ENCODE measurements around the gene APOL3.
"Not testable (repeated sequence)": the region's sequence is repeated elsewhere in the genome, so short reads cannot be mapped to it uniquely, and the experiment has no call there.

The APOL3 gene

DNA sequence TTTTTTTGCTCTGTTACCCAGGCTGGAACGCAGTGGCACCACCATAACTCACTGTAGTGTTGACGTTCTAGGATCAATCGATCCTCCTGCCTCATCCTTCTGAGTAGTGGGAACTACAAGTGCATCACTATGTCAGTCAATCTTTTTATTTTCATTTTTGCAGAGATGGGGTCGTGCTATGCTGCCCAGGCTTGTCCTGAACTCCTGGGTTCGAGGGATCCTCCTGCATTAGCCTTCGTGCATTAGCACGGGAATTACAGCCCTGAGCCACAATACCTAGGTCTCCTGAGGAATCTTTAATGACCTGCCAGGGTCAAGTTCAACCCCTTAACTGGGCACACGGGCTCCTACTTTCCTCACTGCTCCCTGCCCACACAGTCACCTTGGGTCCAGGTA lies 4.4 kb downstream of the APOL3 start:
- DNase-seq, result no peak

DNA sequence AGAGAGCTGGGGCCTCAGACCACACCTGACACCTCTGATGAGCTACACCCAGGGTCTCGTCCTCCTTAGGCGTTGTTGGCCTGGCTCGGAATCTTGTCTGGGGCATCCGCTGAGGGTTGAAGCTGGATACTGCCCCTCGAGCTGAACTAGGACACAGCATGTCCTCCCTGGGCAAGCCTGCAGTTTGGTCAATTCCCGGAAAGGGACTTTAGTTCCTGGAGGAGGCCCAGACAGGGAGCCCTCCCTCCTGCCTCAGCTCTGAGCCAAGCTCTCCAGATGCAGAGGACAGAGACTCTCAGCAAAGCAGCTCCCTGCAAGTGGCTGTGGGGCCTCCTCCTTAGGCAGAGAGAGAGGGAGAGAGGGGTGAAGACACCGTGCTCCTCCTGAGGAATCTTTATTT lies 4.9 kb downstream of the APOL3 start:
- no peak for DNase-seq

DNA sequence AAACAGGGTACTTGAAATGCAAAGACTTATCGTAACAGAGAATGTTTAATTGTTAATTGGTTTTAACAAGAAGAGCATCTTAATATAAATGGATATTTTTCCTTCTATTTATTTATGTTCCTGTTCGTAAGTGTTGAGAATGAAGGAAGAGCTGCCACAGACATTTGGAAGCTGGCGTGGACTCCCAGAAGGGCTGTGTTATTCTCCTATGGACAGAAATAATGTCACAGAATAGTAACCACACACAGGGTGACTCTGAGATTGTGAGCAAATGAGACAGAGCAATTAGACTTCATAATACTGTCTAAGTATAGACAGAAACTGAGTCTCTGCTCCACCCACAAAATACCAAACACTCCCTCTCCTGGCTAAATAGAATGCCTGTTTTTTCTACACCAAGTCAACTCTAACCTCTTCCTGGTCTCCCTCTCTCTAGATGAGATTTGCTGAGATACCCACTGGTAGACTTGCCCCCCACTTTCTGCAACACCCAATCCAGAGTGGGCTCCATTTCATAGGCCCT lies 6.1 kb downstream of the APOL3 start:
- no peak for DNase-seq

DNA sequence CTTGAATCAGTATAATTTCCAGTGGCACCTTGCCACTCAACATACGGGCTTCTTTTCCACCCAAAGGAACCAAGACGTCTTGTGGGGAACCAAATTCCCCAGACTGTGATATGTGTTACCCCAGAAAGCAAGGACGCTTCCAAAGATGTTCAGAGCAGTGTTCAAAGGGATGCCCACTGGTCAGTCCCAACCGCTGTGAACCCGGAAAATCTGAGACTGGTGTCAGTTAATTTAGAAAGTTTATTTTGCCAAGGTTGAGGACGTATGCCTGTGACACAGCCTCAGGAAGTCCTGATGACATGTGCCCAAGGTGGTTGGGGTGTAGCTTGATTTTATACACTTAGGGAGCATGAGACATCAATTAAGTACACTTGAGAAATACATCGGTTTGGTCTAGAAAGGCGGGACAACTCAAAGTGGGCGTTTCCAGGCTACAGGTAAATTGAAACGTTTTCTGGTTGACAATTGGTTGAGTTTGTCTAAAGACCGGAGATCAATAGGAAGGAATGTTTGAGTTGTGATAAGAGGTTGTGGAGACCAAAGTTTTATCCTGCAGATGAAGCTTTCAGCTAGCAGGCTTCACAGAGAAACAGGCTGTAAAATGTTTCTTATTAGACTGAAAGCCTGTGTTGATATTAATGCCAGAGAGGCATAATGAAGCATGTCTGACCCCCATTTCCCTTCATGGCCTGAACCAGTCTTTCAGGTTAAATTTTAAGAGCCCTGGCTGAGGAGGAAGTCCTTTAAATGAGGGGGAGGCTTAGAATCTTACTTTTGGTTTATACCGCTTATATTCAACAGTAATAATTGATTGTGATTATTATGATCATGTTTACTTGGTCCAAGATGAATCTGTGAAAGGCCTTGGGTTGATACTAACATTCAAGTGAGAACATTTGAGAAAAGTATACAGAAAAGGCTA lies 6.8 kb downstream of the APOL3 start:
- no peak for DNase-seq

DNA sequence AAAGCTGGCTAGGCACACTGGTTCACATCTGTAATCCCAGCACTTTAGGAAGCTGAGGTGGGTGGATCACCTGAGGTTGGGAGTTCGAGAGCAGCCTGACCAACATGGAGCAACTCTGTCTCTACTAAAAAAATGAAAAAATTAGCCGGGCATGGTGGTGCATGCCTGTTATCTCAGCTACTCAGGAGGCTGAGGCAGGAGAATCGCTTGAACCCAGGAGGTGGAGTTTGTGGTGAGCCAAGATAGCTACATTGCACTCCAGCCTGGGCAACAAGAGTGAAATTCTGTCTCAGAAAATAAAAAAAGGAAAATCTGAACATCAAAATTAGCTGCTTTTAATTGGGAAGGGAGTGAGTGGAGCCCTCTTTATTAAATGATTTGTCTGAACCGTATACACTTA lies 7.7 kb downstream of the APOL3 start:
- not testable (repeated sequence) for DNase-seq

DNA sequence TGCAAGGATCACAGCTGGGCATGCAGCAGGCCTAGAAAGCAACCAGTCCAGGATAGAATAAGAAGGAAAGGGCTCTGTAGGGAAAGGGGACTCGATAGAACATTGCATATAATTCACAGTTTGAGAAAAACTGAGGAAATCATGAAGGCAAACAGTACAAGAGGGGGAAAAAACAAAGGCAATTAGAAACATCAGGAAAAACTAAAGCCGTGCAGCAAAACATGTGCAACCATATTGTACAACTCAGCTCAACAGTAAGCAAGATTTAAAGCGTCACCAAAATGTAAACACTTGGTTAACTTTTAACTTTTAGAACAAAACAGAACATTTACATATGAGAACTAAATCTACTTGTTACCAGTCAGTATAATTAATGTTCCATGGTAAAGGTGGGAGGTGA lies 8.5 kb downstream of the APOL3 start:
- no peak for DNase-seq

DNA sequence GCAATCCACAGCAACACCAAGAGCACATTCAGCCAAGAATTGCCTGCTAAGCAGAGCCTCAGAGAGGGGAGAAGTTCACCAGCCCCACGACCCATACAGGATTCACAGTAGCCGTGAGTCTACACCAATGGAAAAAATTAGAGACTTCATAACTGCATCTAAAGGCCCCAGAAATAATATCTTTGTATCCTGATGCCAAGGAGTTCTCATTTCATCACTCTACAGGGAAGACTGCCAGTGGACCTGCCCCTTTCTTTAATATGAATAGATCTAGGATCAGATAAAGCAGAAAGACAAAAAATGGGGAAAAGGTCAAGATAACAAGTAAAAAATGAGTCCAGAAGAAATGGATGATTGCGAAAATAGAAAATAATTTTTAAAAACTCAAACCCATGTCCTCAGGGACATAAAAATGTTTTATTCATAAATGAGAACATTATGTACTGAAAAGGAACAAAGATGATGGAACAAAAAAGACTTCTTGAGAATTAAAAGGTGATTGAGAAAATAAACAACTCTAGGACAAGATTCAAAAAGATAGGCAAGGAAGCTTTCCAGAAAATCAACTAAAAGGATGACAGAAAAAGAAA lies 9.5 kb downstream of the APOL3 start:
- no peak for DNase-seq

DNA sequence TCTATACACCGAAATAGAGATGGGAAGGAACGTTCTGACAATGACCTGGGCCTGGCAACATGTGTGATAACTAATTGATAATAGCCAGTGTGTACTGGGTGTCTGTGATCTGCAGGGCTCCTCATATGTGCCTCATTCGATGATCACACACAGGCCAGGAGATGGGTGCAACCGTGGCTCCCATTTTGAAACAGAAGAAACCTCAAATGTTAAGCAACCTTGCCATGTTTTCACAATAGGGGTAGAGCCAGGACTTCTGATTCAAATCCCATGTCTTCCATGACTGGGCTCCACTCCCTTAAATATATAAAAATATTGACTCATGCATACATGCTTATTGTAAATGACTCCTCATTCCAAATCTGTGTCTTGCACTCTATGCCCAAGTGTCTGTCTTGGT lies 11.1 kb downstream of the APOL3 start:
- DNase-seq, result no peak

DNA sequence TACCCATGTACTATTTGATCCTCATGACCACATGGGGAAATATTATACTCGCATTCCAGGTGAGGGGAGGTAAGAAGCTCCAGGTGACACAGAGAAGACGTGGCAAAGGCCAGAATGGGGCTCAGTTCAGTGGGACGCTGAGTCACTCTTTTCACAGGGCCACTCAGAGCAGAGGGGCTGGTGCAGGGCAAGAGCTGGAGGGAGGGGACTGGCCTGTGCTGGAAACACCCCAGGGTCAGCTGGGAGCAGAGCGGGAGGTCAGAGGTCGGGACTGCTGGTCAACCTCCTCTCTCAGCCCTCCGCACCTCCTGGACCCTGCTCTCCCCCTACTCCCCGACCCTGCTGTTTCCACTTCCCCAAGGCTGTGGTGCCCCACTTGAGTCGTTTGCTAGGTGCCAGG lies 12.1 kb downstream of the APOL3 start:
- DNase-seq, result no peak

DNA sequence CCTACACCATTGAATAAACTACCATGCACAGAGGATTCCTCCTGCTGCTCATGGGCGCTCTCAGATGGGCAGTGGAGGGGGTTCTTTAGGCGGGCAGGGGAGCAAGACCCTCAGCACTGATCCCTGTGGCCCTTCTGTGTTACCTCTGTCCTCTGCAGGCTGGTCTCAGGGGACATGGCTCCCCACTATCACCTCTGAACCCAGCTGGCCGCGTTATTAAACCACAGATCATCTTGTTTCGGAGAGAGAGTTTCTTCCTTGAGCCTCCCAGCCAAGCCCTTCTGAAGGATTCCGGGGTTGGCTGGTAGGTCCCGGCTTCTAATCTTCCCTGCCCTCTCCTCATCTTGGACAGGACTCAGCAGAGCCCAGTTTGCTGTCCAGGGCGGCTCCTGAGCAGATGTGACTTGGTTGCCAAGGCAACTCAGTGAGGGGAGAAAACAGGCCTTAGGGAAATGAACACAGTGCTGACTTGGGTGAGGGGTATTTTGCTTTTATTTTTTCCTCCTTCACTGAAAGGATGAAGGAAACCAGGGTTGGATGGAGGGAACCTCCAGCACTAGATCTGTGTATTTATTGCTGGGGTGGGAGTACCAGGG lies 13.3 kb downstream of the APOL3 start:
- DNase-seq, result no peak

DNA sequence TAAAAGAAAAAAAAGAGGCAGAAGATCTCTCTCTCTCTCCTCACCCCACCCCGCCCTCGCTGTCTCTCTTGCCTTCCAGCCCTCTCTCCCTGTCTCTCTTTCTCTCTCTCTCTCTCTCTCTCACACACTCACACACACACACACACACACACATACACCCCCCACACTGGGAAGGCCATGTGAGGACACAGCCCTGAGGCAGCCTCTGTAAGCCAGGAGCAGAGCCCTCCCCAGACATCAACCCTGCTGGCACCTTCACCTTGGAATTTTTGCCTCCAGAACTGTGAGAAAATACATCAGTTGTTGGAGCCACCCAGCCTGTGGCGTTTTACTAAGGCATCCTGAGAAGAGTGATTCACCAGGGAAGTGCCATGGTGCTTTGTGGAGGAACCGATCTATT lies 14.7 kb downstream of the APOL3 start:
- DNase-seq, result no peak

DNA sequence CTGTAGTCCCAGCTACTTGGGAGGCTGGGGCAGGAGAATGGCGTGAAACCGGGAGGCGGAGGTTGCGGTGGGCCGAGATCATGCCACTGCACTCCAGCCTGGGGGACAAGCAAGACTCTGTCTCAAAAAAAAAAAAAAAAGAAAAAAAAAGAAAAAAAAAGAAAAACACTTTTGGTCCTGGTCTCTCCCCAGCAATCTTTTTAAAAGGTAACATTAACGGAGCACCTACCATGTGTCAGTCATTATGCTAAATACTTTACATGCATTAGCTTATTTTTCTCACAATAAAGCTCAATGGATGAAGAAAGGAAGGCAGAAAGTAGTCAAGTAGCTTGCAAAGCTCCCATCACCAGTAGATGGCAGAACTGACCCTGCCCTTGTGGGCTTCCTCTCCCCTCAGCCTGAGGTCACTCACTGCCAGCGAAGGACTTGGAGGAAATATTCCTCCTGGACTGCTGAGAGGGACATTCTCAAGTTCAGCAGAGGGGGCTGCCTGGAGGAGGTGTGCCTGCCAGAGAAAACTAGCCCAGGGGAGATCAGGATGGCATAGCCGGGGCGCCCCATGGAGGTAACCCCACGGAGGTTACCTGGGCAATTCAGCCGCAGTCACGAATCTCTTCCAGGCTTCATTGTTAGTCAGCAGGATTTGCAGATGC lies 15.5 kb downstream of the APOL3 start:
- DNase-seq, result peak; percentile 38

DNA sequence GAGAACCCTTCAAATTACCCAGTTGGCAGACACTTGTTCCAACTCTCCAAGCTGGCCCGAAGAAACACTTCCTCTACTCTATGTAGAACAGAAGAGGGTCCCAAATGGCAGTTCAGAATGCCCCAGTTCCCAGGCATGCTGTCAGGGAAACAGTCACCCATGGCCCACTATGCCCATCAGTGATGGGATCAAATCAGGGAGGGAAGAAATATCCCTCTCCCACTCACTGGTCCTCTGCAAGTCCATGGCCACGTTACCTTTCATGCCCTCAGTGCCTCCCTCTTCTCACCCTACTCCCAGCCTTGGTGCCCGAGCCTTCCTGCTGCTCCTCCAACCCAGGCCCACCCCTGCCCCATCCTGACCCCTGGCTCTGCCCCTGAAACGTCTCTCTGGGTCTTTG lies 16.6 kb downstream of the APOL3 start:
- DNase-seq, result no peak

DNA sequence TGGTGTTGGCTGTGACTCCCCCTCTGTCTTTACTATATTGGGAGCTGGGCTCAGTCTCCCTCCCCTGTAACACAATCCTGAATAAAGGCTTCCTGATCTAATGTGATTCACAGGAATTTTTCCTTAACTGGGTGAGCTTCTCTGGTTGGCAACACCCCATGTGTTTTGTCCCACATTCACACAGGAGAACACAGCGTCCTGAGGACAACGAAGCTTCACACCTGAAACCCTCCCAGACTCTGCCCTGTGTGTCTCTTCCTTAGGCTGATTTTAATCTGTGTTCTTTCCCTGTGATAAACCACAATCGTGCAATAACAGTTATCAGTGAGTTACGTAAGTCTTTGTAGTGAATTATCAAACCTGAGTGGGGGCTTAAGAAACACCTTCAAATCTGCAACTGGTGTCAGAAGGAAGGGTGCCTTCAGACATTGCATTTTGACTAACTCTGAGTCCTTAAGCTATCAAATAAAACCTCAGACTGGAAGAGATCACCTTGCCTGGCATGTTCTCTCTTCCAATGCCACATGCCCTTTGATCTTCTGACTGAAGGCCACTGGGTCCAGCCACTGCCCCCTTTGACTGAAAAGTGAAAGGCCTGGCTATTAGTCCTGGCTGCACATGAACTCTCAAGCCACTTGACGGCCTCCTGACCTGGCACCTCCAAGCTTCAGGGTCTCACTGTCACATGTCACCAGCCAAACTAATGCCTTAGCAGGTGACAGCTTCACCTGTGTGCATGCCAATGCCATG lies 17.3 kb downstream of the APOL3 start:
- no peak for DNase-seq

DNA sequence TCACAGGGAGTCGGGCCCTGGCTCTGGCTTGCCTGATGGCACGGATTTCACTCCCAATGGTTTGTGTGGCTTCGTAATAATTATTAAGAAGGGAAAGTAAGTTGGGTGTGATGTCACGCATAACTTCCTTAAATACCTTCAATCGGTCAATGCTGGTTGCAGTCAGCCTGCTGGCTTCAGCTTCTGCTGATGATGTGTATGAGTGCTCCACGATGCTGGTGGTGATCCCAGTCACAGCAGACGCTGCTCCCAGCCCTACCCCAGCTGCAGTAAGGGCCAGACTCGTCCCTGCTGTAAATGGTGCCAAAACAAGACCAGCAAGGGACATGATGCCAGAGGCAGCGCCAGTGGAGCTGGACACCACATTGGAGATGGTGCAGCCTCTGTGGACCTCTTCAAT lies 19.1 kb downstream of the APOL3 start:
- DNase-seq, result no peak

DNA sequence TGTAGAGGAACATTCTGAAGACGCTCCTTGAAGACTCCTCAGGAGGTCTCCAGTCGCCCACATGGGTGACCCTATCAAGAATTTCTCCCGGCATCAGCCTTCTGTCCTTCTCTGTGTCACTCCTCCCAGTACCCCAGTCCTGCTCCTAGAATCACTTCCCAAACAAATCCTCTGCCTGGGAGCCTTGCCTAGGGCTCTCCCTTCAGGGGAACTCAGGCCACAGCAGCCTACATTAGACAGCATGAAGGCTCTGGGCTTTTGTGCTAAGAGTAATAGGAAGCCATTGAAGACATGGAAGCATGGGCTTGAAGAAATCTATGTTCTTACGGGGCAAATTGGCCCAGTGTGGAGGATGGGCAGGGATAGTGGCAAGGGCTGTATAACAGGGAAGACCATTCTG lies 21.8 kb downstream of the APOL3 start:
- not testable (repeated sequence) for DNase-seq

DNA sequence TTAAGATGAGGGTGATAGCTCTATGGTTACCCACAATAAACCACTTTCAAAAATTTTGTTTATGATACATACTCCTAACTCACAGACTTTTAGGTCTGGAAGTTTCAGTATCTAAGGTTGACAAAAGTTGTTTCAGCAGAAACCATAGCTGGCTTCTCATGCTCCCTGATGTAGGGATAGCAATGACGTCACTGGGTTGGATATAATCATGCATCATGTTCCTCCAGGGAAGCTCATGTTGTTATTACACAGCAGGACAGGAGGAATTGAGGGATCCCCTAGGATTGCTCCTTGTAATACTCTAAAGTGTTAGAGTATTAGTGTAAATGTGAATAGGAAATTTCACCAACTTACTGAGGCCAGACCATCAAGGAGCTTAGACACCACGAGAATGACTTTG lies 23.6 kb downstream of the APOL3 start:
- no peak for DNase-seq

DNA sequence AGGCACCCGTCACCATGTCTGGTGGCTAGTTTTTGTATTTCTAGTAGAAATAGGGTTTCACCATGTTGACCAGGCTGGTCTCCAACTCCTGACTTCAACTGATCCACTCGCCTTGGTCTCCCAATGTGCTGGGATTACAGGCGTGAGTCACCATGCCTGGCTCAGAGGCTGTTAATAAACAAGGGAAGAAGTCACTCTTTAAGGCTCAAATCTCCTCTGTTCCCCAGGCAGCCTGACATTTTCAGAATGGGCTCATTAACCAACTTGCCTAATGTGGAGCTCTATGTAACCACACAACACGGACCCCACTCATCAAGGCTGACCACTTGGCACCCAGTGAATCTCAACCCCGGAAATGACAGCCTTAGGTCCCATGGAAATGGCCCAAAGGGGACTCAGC lies 24.1 kb downstream of the APOL3 start:
- no peak for DNase-seq

DNA sequence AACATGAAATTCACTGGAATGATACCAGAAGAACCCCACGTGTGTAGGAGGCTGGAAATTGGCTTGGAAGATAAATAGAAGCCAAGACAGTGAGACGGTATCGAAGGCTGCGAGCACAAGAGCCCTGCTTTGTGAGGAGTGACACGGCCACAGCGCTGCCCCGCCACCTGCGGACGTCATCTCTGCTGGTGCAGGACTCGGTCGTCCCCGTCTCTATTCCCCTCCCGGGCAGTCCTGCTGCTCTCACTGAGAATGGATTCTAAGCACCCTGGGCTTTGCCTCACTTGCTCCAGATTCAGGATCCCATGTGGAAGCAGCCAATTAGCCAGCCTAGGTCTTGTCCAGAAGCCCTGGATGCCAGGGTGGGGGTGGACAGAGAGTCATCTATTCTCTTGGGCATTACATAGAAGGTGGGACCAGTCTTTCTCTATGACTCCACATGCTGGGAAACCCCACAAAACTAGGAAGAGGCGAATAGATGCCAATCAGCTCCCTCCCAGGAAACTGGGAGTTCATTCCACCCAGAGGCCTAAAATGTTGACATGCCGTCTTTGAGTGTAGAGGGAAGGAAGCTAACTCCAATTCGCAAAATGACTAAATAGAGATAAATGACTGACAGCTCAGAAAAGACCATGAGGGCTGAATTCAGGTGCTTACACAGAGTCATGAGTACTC lies 25.1 kb downstream of the APOL3 start:
- no peak for DNase-seq

DNA sequence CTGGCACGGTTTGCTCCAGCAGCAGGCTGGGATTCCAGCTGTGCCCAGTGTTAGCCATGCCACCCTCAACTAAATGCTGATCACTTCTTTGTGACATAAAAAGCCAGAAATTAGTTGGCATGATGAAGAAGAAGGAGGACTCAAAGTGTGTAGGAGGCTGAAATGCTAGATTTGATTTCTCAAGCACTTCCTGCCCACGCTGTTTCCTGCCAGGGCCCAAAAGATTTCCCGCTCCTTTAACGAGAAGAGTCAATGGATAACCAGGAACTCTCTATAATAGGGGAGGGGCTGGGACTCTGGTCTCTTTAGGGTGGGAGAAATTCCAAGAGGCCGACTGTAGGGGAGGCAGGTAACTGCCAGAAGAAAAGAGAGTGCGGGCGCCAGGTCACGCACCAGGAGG lies 26.4 kb downstream of the APOL3 start:
- DNase-seq, result no peak

DNA sequence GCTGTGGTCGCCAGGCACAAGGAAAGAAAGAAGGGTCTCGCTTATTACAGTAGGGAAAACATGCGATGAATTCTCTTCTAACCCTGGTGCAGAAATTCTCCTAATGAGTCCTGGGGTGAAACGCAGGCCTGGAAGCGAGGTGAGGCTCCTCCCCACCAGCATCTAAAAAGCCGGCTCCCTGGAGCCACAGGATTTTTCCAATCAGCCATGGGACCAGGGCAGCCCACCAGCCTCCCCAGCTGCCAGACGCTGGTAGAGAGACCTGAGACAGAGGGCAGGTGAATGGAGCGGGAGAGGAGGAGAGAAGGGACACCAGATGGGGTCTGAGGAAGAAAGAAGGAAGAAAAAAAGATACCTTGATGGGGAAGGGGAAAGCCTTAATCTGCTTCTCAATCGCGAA lies 28.6 kb downstream of the APOL3 start:
- DNase-seq, result no peak

Measured in NCI-H146 (cell line).